DLD1 (cell line): Measurements from ENCODE around the gene PDPK1.
"Not testable (repeated sequence)": the region's sequence is repeated elsewhere in the genome, so short reads cannot be mapped to it uniquely, and the experiment has no call there.

ENCODE experiments used
- in situ Hi-C: cut with HindIII; loops from 2 replicates; pipeline ENCODE4 v1.10.0; 2017; ENCODE audit warnings: low sequenced_read_pairs

The PDPK1 gene

DNA sequence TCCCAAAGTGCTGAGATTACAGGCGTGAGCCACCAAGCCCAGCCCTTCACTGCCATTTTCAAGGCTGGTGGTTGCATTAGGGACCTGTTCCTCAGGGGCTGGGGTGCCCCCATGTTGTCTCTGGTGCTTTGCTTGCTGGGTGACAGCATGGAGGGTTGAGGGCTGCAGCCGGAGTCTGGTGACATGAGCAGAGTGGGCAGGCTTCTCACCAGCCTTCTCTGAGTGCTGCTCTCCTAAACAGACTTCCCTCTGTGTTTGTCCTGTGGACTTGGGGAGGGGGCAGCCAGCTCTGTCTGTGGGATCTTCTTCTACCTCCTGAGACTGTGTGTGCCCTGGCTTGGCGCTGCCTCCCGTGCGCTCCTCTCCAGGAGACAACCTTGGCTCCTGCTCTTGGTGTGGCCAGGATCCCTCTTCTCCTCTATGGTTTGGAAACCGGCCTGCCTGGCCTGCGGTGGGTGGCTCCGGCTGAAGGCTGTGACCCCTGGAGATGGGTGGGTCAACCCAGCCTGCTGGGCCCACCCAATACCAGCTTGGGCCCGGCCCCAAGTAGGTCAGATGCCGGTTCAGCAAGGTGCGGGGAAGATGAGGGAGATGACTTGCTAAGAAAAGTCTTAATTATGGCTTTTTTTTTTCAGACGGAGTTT, 72.1 kb downstream of the PDPK1 start:
- in situ Hi-C loops, result no loop called here

DNA sequence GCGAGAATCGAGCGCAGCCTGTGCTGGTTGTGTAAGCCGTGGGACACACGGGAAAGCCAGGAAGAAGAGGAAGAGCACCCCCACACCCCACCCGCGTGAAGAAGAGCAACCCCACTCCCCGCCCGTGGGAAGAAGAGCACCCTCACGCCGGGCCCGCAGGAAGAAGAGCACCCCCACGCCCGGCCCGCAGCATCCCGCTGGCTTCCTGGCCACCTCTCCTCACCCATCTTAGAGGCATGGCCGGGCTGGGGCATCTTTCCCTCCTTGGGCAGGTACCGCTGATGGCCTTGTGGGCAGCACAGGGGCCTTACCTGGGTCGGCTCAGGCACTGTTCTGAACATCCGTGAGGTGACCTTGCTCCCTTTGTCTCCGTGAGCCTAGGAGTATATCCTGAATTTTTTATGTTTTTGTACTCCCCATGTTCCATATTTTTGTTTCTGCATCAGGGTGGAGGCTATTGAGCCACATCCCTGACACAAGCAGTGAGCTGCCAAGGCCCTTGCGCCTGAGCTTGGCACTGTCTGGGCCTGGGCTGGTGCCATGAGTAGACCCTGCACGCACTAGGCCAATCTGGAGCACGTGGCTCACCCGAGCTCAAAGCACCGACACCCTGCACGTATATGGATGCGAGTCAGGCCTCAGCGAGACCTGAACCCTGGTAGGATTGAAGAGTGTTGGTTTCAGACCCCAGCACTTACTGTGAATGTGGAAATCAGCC, 73.1 kb downstream of the PDPK1 start:
- in situ Hi-C loops, result no loop called here

DNA sequence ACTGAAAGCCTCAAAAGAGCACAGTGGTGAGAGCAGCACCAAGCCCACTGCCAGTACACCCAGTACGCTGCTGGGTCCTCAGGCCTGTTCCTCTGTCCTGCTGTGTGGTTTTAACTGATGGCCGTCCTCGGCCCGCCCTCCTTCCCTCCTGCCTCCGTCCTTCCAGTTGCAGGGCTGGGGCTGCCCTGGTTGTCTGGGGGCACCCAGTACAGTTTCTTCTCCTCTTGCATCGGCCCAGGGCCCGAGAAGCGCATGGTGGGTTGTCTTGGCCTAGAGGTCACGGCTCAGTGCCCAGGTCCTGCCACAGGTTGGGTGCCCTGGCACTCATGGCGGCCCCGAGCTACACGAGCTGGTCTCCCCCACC, 73.7 kb downstream of the PDPK1 start:
- in situ Hi-C loops, result no loop called here

DNA sequence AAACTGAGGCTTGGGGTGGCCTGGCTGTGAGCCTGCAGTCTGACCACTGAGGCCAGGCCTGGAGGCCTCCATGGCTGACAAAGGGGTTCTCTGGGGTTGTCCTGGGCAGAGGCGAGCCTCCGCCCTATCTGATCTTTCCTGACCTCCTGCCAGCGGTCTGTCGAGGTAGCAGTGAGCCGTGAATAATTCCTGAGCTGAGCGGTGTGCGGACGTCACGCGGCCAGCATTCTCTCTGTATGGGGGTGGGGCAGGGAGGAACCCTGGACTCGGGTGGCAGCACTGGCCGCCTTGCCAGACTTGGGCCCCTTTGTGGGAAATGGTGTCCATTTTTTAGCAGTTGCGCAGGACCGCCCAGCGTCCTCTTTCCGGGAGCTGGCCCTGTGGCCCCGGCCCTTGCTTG, 74.1 kb downstream of the PDPK1 start:
- in situ Hi-C loops, result not testable (repeated sequence)

DNA sequence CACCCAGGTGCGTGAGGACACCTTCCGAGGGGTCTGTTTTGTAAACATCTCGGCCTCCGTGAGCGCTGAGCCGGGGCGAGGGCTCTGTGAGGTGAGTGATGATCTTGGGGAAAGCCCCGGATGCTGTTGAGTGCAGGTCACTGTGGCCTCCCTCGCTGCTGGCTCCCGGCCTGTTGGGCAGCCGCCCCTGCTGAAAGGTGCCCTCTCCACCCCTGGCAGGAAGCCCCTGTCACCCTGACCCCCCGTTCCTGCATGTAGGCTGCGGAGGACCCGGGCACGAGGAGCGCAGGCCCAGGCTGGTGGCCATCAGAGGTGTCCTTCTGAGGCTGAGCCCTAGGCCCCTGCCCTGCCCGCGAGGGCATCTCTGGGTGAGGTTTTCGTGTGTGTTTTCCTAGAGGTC, 75.4 kb downstream of the PDPK1 start:
- in situ Hi-C loops, result not testable (repeated sequence)

DNA sequence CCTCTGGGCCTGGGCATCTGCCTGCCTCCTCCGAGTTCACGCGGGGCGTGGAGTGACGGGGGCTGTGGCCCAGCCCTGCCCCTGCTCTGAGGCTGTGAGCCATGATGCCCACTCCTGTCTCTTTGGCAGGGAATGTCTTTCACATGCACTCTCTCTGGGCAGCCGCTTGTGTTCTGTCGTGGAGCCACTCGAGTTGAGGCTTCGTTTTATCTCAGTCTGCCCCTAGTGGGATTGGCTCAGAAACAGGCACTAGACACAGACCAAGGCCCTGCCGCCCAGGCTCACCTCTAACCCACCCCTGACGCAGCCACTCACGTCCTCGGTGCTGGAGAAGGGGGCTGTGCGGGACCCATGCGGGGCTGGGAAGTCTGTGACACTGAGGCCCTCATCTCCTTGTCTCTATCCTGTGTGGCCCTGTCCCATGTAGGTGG, 77.0 kb downstream of the PDPK1 start:
- in situ Hi-C loops, result no loop called here

DNA sequence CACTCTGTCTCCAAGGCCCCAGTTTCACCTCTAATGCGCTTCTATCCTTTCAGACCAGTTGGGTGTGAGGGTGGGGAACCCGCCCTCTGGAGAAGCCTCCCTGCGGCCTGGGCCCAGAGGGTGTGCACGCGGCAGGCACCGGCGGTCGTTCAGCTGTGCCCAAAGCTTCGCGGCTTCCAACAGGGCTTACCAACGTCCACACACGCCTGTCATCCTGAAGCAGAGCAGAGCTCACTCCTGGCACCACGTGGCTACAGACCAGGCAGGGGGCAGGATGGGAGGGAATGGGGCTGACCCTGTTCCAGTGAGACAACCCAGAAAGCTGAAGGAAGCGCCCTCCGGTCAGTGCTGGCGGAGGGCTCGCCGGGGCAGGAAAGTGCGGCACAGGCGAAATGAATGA, 81.1 kb downstream of the PDPK1 start:
- in situ Hi-C loops, result not testable (repeated sequence)

DNA sequence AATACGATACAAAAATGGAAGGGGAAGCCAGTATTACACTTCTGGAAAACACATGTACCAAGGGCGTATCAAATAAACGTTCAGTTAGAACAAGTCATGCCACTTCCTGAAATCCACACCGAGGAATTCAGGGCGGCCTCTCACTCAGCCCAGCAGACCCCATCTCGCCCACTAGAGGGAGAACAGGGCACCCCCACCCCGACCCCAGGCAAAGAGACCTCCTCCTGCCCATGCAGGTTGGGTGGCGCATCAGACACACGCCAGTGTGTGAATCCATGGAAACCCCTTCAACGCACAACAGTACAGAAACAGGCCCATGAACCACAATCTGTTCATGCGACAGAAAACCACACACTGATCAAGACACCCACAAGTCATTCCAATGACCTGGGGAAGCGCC, 81.8 kb downstream of the PDPK1 start:
- in situ Hi-C loops, result not testable (repeated sequence)

DNA sequence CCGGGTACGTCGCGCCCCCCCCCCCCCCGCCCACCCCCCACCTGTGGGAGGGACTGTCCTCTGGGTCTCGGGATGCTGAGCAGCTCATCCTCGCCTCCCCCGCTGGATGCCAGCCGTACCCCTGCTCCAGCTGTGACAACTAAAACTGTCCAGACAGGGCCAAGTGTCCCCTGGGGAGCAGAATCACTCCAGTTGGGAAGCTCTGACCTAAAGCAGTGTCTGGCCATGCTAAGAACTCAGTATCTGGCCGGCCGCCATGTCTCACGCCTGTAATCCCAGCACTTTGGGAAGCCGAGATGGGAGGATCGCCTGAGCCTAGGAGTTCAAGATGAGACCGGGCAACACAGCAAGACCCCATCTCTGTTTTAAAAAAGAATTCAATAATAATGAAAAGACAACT, 83.0 kb downstream of the PDPK1 start:
- in situ Hi-C loops, result not testable (repeated sequence)

DNA sequence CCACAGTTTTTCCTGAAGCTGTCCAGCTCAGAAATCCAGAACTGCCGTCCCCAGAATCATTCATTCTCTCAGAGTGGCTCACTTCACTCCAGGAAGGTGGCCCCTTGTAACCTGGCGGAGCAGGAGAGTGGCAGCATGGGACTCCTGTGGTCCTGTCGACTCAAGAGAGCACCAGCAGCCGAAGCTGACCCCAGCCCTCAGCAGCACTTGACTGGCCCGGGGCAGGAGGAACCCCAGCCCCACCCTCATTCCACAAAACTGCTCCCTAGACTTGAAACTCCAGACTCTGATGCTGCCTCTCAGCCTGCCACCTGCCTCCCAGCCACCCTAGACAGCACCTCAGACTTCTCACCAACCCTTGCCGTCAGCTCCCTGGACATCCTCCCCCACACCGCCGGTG, 83.6 kb downstream of the PDPK1 start:
- in situ Hi-C loops, result not testable (repeated sequence)

DNA sequence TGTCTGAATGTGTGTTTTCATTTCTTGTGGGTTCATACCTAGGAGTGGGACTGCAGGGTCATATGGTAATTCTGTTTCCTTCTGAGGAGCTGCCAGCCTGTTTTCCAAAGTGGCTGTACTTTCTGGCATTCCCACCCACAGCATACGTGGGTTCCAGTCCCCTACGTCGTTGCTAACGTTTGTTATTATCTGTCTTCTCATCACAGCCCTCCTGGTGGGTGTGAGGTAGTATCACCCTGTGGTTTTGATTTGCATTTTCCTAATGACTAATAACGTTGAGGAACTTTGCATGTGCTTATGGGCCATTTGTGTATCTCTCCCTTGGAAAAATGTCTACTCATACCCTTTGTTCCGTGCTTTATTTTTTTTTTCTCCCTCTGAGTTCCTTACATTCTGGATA, 89.3 kb downstream of the PDPK1 start:
- in situ Hi-C loops, result not testable (repeated sequence)

DNA sequence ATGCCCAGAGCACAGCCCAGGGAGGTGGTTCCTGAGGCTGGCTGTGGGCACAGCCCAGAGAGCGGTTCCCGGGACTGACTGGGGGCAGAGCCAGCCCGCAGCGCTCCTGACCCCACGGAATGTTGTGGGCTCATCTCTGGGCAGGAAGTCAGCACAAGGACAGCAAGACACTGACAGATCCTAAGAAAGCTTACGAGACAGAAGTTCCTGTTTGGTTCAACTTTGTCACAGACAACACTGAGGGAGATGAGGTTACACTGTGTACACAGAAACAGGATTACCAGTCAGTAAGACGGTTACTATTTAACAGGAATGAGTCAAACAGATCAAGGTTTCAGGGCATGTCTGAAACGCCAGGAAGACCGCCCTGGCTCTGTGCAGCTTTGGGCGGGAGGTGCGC, 93.4 kb downstream of the PDPK1 start:
- in situ Hi-C loops, result not testable (repeated sequence)

DNA sequence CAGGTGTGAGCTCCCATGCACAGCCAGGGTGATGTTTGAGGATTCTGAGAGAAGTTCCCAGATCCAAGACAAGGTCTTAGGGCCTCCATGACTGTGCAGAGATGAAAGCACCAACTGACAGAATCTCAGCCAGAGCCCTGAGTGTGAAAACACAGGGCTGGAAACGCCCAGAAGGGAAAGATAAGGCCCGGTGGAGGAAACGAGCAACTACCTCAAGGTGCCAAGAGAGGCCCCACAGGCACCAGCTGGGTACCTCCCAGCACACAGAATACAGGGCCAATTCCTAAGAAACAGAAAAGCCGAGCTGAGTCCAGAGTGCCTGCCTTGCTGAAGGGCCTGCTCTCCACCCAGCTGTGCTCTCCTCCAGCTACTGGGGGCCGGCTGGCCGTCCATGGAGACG, 94.5 kb downstream of the PDPK1 start:
- in situ Hi-C loops, result not testable (repeated sequence)

DNA sequence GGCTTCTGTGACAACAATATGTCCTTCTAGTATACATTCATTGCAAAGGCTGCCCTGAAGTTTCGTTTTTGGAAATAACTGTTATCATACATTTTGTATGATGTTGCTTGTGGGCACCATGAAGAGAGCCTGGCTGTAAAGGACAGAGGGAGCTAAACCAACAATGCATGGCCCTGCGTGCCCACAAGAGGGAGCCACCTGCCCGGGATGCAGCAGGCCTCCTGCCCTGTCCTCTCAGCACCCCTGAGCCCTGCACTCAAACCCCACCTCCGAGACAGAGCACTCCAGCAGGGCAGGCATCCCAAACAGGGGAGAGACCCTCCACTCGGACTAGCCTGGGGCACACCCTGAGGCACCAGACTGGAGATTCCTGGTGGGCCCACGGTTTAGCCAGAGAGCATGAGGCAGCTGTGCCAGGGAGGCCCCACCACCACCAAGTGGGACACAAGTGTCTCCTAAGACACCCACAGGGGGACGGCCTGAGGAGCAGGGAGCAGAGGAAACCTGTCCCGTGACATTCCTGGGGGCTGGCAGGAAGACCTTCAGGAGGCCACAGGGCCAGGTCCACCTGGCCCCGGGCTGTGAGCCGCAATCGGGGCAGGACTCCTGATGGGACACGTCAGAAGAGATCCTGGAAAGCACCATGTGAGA, 101.4 kb downstream of the PDPK1 start:
- in situ Hi-C loops, result not testable (repeated sequence)

DNA sequence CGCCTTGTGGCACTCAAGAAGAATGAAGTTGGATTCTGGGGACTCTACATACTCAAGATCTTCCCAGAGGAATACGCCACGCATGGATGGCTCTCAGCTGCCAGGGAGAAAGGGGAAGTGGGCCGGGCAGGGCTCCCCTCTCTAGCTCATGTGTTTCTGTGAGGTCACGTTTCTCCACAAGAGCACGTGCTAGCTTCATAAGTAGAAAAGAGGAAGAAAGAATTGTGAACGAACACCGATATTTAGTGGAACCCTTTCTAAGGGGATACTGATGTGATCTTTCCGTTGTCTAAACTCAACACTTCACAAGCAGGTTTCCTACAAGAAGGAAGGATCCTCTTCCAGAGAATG, 101.9 kb downstream of the PDPK1 start:
- in situ Hi-C loops, result not testable (repeated sequence)

DNA sequence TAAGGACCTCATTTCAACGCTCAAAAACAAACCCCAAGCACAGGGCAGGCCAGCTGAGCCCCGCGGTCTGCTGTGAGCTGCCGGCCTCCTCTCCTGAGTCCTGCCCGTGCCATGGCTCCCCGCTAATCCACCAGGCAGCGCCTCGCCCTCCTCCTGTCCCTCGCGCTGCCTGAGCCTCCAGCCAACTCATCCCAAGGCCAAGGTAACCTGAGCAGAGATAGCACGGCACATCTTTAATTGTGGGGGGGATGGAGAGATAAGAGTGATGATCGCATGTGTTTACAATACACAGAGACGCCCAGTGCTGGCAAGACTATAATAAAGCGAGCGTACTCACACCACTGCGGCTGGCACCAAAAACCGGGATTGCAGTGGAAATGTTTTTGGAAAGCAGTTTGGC, 104.7 kb downstream of the PDPK1 start:
- in situ Hi-C loops, result not testable (repeated sequence)

DNA sequence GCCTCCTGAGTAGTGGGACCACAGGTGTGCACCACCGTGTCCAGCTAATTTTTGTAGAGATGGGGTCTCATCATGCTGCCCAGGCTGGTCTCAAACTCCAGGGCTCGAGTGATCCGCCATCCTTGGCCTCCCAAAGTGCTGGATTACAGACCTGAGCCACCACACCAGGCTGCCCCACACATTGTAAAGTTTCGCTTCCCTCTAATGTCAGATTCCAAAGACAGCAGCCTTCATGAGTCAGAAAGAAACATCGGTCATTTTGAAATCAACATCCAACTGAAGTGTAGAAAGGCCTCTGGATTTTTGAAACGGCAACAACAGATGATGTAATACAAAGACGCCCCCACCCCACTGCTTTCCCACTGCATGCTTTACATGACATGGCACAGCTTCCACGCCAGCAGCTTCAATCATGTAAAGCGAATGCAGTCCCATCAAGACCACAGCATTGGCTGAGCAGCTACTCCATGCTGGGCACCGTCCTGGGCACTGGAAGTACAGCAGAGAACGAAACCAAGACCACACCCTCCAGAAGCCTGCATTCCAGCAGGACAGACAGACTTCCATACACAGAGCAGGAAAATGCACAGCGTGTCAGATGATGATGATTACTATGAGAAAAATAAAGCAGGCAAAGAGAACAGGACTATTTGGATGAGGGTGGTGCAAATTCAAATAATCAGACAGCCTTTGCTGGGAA, 107.1 kb downstream of the PDPK1 start:
- in situ Hi-C loops, result not testable (repeated sequence)

DNA sequence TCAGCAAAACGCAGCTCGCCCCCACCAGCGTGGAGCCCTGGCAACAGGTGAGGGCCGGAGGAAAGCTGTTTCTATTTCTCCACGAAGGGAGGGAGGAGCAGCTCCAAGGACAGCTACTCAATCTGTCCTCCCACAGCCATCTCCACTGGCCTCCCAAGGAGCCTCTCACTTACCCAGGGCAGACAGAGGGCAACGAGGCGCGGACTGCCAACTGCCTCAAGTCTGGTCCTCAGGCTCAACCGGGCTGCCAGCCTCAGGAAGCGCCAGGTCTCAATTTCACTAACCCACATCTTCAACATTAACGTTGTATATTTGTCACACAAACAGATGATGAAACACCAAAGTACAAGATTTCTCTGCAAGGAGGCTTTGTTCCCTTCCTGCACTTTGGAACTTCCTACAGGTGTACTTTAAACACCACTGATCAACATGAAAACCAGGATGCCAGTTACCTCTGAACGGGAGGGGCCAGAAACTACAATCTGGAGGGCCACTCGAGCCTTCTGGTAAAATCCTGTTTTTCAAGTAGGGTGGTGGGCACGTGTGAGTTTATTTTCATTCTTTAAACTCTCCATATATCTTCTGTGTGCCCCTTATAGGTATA, 113.5 kb downstream of the PDPK1 start:
- in situ Hi-C loops, result not testable (repeated sequence)
